ENCODE results near the gene CLEC6A.
"Not testable (repeated sequence)": the region's sequence is repeated elsewhere in the genome, so short reads cannot be mapped to it uniquely, and the experiment has no call there.

CLEC6A gene

GRCh38 chr12:8471090-8471489 is 15.3 kb downstream of the CLEC6A start:
- TF ChIP-seq CTCF (IDR thresholded peaks at IDR 0.05; ENCODE audit: insufficient read depth, low read depth, low read length, missing control alignments) = no peak

GRCh38 chr12:8475508-8476203 is 19.9 kb downstream of the CLEC6A start:
- TF ChIP-seq CTCF (IDR thresholded peaks at IDR 0.05; ENCODE audit: insufficient read depth, low read depth, low read length, missing control alignments) = no peak
- no peak overlapping the region for H3K4me3 ChIP-seq (ENCODE audit: low read depth, low read length)
- no peak for DNase-seq (ENCODE audit: low read depth)

More at GRCh38 chr12:8471090-8471489, 15.3 kb downstream of the CLEC6A start:
- H3K4me3 ChIP-seq (ENCODE audit: low read depth, low read length) = no peak overlapping the region
- no peak for DNase-seq (ENCODE audit: low read depth)

- TF ChIP-seq CTCF (IDR thresholded peaks at IDR 0.05; ENCODE audit: insufficient read depth, low read depth, low read length, missing control alignments) = no peak
- no peak overlapping the region for H3K4me3 ChIP-seq (ENCODE audit: low read depth, low read length)
- no peak for DNase-seq (ENCODE audit: low read depth)
Observed at GRCh38 chr12:8482571-8483061, 26.9 kb downstream of the CLEC6A start.

- no peak for TF ChIP-seq CTCF (IDR thresholded peaks at IDR 0.05; ENCODE audit: insufficient read depth, low read depth, low read length, missing control alignments)
- DNase-seq (ENCODE audit: low read depth) = no peak
- H3K4me3 ChIP-seq (ENCODE audit: low read depth, low read length) = no peak overlapping the region
Observed at GRCh38 chr12:8483079-8483478, 27.3 kb downstream of the CLEC6A start.

GRCh38 chr12:8491646-8492530 is 36.1 kb downstream of the CLEC6A start:
- no peak for TF ChIP-seq CTCF (IDR thresholded peaks at IDR 0.05; ENCODE audit: insufficient read depth, low read depth, low read length, missing control alignments)
- no peak overlapping the region for H3K4me3 ChIP-seq (ENCODE audit: low read depth, low read length)
- no peak for DNase-seq (ENCODE audit: low read depth)

GRCh38 chr12:8493084-8493483 is 37.3 kb downstream of the CLEC6A start:
- TF ChIP-seq CTCF (IDR thresholded peaks at IDR 0.05; ENCODE audit: insufficient read depth, low read depth, low read length, missing control alignments) = no peak
- H3K4me3 ChIP-seq (ENCODE audit: low read depth, low read length) = no peak overlapping the region
- DNase-seq (ENCODE audit: low read depth) = peak; percentile 78

GRCh38 chr12:8495671-8496070 is 39.9 kb downstream of the CLEC6A start:
- H3K4me3 ChIP-seq (ENCODE audit: low read depth, low read length); DNase-seq (ENCODE audit: low read depth): not testable (repeated sequence)

GRCh38 chr12:8496074-8496473 is 40.3 kb downstream of the CLEC6A start:
- not testable (repeated sequence) for DNase-seq (ENCODE audit: low read depth); H3K4me3 ChIP-seq (ENCODE audit: low read depth, low read length)
